ENCODE results near the gene SMAP2. TPM values are rescaled to one million over a fixed set of nuclear protein-coding genes. Genes with fewer than 3 reads are reported as not detected.

The SMAP2 gene
- total and polyA plus RNA-seq, 10 of the 15 experiments (the other 5 are each of a cell fraction or from before 2014, with no cell fraction given) = 33.4 to 177 (median 105) TPM

DNA sequence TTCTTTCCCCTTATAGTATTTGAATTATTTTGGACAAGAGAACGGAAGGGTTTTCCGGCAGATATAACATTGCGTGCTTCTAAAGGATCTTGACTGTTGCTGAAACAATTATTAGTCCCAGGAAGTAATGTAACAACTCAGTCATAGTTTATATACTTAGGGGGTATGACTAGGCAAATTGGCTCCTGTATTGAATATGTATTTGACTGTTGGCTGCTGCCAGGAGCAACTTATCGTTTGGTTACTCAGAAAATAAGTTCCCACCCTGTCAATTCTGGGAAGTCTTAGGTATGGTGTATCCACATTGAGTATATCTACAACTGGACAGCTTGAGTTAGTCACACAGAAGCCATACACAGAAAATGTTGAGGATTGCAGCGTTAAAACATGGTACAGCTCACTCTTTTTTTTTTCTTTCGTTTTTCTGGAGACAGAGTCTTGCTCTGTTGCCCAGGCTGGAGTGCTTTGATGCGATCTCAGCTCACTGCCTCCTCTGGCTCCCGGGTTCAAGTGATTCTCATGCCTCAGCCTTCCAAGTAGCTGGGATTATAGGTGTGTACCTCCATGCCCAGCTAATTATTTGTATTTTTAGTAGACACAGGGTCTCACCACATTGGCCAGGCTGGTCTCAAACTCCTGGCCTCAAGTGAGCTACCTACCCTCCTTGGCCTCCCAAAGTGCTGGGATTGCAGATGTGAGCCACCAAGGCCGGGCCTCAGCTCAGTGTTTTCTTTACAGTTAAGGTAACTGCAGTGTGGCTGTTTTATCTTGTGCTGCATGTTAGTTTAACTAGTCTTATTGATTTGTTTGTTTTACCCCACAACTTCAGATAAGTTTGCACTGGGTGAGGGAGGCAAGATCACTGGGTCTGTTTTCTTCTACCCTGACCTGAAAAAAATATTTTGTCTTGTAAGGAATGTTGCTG, 10.2 kb downstream of the SMAP2 start (continued):
- TF ChIP-seq, protein P1, sequence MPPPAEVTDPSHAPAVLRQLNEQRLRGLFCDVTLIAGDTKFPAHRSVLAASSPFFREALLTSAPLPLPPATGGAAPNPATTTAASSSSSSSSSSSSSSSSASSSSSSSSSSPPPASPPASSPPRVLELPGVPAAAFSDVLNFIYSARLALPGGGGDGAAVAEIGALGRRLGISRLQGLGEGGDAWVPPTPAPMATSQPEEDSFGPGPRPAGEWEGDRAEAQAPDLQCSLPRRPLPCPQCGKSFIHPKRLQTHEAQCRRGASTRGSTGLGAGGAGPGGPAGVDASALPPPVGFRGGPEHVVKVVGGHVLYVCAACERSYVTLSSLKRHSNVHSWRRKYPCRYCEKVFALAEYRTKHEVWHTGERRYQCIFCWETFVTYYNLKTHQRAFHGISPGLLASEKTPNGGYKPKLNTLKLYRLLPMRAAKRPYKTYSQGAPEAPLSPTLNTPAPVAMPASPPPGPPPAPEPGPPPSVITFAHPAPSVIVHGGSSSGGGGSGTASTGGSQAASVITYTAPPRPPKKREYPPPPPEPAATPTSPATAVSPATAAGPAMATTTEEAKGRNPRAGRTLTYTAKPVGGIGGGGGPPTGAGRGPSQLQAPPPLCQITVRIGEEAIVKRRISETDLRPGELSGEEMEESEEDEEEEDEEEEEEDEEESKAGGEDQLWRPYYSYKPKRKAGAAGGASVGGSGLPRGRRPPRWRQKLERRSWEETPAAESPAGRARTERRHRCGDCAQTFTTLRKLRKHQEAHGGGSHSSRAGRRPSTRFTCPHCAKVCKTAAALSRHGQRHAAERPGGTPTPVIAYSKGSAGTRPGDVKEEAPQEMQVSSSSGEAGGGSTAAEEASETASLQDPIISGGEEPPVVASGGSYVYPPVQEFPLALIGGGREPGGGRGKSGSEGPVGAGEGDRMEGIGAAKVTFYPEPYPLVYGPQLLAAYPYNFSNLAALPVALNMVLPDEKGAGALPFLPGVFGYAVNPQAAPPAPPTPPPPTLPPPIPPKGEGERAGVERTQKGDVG (CRISPR knock-in tag; IDR thresholded peaks at IDR 0.05) = no peak
- TF ChIP-seq BACH1 (IDR thresholded peaks at IDR 0.05; ENCODE audit: borderline replicate concordance) (0 out of 2 replicates have a peak, but pooled peaks have one; percentile 25), MXI1 (IDR thresholded peaks at IDR 0.05; ENCODE audit: low read depth, low read length) (no peak), POLR2AphosphoS5 (IDR thresholded peaks at IDR 0.05; ENCODE audit: low read length) (peak; percentile 77), BCL11A (IDR thresholded peaks at IDR 0.05; ENCODE audit: low read depth, low read length) (0 out of 2 replicates have a peak, but pooled peaks have one; percentile 16), ZSCAN29 (IDR thresholded peaks at IDR 0.05) (no peak), STAT1 (conservative IDR thresholded peaks at IDR 0.05) (no peak), CHD4 (IDR thresholded peaks at IDR 0.05) (no peak), RAD51 (IDR thresholded peaks at IDR 0.05) (no peak)

Measured in GM12878 (cell line).